Stimulated activated CD4-positive, alpha-beta T cell treated with anti-CD3 and anti-CD28 coated beads, Interleukin-2, amount 100 ng/mL, for 24 hours (primary cell): ENCODE results near the gene RDH13.
"Not testable (repeated sequence)": the region's sequence is repeated elsewhere in the genome, so short reads cannot be mapped to it uniquely, and the experiment has no call there.

Experiments used
- DNase-seq, 2 donors: peaks; one replicate each; pipeline ENCODE4 v3.0.0-alpha.2; 2020

RDH13 gene

GRCh38 chr19:55075371-55075998 is 12.5 kb upstream of the RDH13 start, which contains the start of gene EPS8L1:
EPS8L1 (plus strand) TSS chr19:55075869; CDS start chr19:55076445, 576 bp downstream.
- no peak for DNase-seq

- no peak for DNase-seq
Observed at GRCh38 chr19:55071913-55072312, 9.0 kb upstream of the RDH13 start.

- DNase-seq = no peak
Observed at GRCh38 chr19:55071129-55071502, 8.2 kb upstream of the RDH13 start.

GRCh38 chr19:55070466-55071128 is 7.6 kb upstream of the RDH13 start:
- DNase-seq = no peak

GRCh38 chr19:55069865-55070197 is 6.9 kb upstream of the RDH13 start:
- DNase-seq = no peak

GRCh38 chr19:55068950-55069864 is 6.3 kb upstream of the RDH13 start:
- DNase-seq = no peak

- no peak for DNase-seq
Observed at GRCh38 chr19:55067869-55068268, 4.9 kb upstream of the RDH13 start.

GRCh38 chr19:55066107-55066709 is 3.3 kb upstream of the RDH13 start:
- DNase-seq = no peak

- not testable (repeated sequence) for DNase-seq
Observed at GRCh38 chr19:55065516-55065915, 2.6 kb upstream of the RDH13 start.

GRCh38 chr19:55063492-55063843 is 520 bp upstream of the RDH13 start:
- no peak for DNase-seq

- DNase-seq = not testable (repeated sequence)
Observed at GRCh38 chr19:55060287-55060686, 2.7 kb downstream of the RDH13 start.

- no peak for DNase-seq
Observed at GRCh38 chr19:55058781-55059610, 4.0 kb downstream of the RDH13 start.

- DNase-seq = no peak
Observed at GRCh38 chr19:55056827-55057226, 6.1 kb downstream of the RDH13 start.

- no peak for DNase-seq
Observed at GRCh38 chr19:55053735-55054134, 9.2 kb downstream of the RDH13 start.

GRCh38 chr19:55050749-55051532 is 12.0 kb downstream of the RDH13 start:
- DNase-seq = no peak

GRCh38 chr19:55048446-55048845 is 14.5 kb downstream of the RDH13 start:
- DNase-seq = no peak

- no peak for DNase-seq
Observed at GRCh38 chr19:55047951-55048350, 15.0 kb downstream of the RDH13 start.

GRCh38 chr19:55046975-55047622 is 15.8 kb downstream of the RDH13 start:
- DNase-seq = no peak

- no peak for DNase-seq
Observed at GRCh38 chr19:55044771-55045716, 17.9 kb downstream of the RDH13 start.

GRCh38 chr19:55044286-55044685 is 18.7 kb downstream of the RDH13 start:
- no peak for DNase-seq
